Lower lobe of right lung (tissue), 2 donors: Measurements from ENCODE around the gene TNPO3. TPM values are rescaled to one million over a fixed set of nuclear protein-coding genes. Genes with fewer than 3 reads are reported as not detected.
A peak's percentile ranks its signal among the peaks of the same experiment; 100 is the strongest.
"Not testable (repeated sequence)": the region's sequence is repeated elsewhere in the genome, so short reads cannot be mapped to it uniquely, and the experiment has no call there.

Experiments
- ATAC-seq, 2 donors: fragments of 200-7000 bp; cut with Tn5 transposase; one replicate each; pipeline ENCODE4 v1.9.1; 2020 to 2022; ENCODE audit warnings: mild to moderate bottlenecking in 2 of 2, moderate library complexity in 2 of 2
- DNase-seq: peaks from one replicate; pipeline ENCODE4 v3.0.0-alpha.2; 2020
- H3K27ac ChIP-seq: fragments of 200-600 bp; one replicate; pipeline ENCODE4 v1.8.0; 2022
- H3K27me3 ChIP-seq: fragments of 200-600 bp; one replicate; pipeline ENCODE4 v1.8.0; 2022; ENCODE audit warnings: low read depth
- H3K36me3 ChIP-seq: fragments of 200-600 bp; one replicate; pipeline ENCODE4 v1.8.0; 2022; ENCODE audit warnings: mild to moderate bottlenecking
- H3K4me1 ChIP-seq: fragments of 200-600 bp; one replicate; pipeline ENCODE4 v1.8.0; 2022
- H3K4me3 ChIP-seq: fragments of 200-600 bp; one replicate; pipeline ENCODE4 v1.8.0; 2022; ENCODE audit warnings: mild to moderate bottlenecking
- H3K9me3 ChIP-seq: fragments of 200-600 bp; one replicate; pipeline ENCODE4 v1.8.0; 2022
- intact Hi-C: fragments of 100-400 bp; cut with DNase I; formaldehyde crosslinking; loops from one replicate; pipeline ENCODE4 v1.11.0; 2022
- total RNA-seq: library from RNA; stranded (reverse); fragmentation: NEBNext Ultra II Directional; extraction: Animal tissue kit (Norgen Biotek cat#: 25700); gene quantifications from one replicate; pipeline ENCODE4 v1.2.1, GENCODE V29; 2021
- TF ChIP-seq, protein P1 (sequence below): fragments of 200-600 bp; IDR thresholded peaks from one replicate; pipeline ENCODE4 v1.8.0; 2022; ENCODE audit warnings: antibody characterized with exemption, mild to moderate bottlenecking
- donor health status: DM: no; HTN: yes; CAD: no; lungs with severe emphysema.

TNPO3 gene
- total RNA-seq, 1 donor from 2014 or later: 37.0 TPM

DNA sequence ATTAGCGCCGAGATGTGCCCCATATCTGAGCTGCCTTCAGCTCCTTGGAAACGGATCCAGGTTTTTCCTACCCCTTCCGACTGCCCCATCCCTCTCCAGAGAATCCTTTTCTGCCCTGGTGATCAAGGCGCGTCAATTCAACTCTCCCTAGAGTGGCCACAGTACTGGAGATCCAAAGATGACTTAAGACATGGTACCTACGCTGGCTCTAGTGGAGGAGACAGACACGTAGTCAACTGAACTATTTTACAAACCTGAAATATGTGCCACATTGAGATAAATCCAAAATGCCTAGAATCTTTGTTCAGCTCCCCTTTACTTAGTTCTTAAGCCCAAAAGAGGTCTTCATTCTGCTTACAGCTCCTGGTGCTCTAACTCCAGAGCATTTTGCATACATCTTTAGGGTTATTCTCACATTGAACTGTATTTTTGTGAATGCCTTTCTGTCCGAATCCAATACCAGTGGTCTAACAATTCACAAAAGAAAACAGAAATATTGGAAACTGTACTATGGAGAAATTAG lies 444 bp upstream of the TNPO3 start:
- no peaks in the 10 kb centered on the region for H3K36me3 ChIP-seq

DNA sequence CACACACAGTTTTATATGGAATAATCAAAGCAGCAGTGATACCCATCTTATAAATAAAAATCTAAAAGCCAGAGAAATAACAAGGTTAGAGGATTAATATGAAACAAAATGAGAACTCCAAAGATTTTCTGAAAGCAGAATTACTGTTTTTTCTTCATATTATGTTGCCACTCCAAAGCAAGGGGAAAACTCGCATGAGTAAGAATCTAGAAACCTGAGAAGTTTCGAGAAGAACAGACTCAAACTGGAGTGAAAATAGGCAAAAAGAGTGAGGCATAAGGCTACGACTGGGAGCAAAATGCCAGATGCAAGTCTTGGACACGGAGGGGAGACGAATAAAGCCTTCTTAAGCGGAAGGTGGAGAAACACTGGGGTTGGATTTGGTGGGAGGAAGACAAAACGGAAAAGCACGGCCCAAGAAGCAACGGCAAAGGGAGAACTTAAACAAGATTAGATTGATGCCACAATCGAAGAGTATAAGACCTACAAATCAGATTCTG lies 923 bp downstream of the TNPO3 start:
- Histone ChIP-seq H3K4me3 (peak overlapping the region; percentile 83), H3K36me3 (no peaks in the 10 kb centered on the region), H3K4me1 (peaks cover 27% of the 10 kb centered on the region), H3K27me3 (peaks cover 6% of the 10 kb centered on the region), H3K27ac (peak overlapping the region; percentile 99), H3K9me3 (no peaks in the 10 kb centered on the region)
- DNase-seq (no peak), ATAC-seq (peak in 1 of 2 donors; percentile 1)
- intact Hi-C loops: no loop called here
- TF ChIP-seq, protein P1, sequence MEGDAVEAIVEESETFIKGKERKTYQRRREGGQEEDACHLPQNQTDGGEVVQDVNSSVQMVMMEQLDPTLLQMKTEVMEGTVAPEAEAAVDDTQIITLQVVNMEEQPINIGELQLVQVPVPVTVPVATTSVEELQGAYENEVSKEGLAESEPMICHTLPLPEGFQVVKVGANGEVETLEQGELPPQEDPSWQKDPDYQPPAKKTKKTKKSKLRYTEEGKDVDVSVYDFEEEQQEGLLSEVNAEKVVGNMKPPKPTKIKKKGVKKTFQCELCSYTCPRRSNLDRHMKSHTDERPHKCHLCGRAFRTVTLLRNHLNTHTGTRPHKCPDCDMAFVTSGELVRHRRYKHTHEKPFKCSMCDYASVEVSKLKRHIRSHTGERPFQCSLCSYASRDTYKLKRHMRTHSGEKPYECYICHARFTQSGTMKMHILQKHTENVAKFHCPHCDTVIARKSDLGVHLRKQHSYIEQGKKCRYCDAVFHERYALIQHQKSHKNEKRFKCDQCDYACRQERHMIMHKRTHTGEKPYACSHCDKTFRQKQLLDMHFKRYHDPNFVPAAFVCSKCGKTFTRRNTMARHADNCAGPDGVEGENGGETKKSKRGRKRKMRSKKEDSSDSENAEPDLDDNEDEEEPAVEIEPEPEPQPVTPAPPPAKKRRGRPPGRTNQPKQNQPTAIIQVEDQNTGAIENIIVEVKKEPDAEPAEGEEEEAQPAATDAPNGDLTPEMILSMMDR: no peak

More for the DNA sequence above, 444 bp upstream of the TNPO3 start:
- H3K9me3 ChIP-seq: no peaks in the 10 kb centered on the region
- DNase-seq (no peak), ATAC-seq (peak; percentile 35 to 61)
- H3K27me3 ChIP-seq: peaks cover 6% of the 10 kb centered on the region
- TF ChIP-seq, protein P1: no peak
- intact Hi-C loops: no loop called here
- H3K4me1 ChIP-seq: peaks cover 25% of the 10 kb centered on the region
- H3K27ac ChIP-seq: peak overlapping the region; percentile 99
- H3K4me3 ChIP-seq: peak overlapping the region; percentile 83

DNA sequence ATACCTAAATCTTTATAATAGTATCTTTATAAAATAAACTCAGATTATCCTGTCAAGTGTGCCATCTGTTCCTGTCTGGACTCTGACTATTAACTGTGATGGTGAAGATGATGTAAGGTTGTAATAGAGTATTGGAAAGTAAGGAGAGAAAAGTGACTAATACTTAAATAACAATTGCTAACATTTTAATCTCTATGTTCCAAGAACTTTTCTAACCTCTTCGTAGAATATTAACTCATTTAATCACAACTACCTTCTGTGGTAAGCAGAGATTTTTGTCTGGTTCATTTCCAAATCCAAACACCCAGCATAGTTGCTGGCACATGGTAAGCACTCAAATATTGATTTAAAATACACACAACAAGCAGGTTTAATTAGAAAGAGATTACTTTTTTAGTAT lies 2.5 kb downstream of the TNPO3 start:
- intact Hi-C loops: no loop called here
- ATAC-seq (no peak), DNase-seq (no peak)
- TF ChIP-seq, protein P1: no peak
- H3K4me3 ChIP-seq: no peak overlapping the region
- no peaks in the 10 kb centered on the region for H3K9me3 ChIP-seq
- H3K4me1 ChIP-seq: peaks cover 39% of the 10 kb centered on the region
- no peaks in the 10 kb centered on the region for H3K36me3 ChIP-seq
- no peak overlapping the region for H3K27ac ChIP-seq
- H3K27me3 ChIP-seq: no peaks in the 10 kb centered on the region

DNA sequence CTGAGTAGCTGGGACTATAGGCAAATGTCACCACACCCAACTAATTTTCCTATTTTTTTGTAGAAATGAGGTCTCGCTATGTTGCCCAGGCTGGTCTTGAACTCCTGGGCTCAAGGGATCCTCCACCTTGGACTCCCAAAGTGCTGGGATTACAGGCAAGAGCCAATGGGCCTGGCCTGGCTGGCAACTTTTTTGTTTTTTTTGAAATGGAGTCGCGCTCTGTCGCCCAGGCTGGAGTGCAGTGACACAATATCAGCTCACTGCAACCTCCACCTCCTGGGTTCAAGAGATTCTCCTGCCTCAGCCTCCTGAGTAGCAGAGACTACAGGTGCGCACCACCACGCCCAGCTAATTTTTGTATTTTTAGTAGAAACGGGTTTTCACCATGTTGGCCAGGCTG lies 3.5 kb downstream of the TNPO3 start:
- ATAC-seq, H3K36me3 ChIP-seq, H3K9me3 ChIP-seq, H3K27me3 ChIP-seq, H3K27ac ChIP-seq, DNase-seq, H3K4me3 ChIP-seq, intact Hi-C loops: not testable (repeated sequence)
- peaks cover 49% of the 10 kb centered on the region for H3K4me1 ChIP-seq

DNA sequence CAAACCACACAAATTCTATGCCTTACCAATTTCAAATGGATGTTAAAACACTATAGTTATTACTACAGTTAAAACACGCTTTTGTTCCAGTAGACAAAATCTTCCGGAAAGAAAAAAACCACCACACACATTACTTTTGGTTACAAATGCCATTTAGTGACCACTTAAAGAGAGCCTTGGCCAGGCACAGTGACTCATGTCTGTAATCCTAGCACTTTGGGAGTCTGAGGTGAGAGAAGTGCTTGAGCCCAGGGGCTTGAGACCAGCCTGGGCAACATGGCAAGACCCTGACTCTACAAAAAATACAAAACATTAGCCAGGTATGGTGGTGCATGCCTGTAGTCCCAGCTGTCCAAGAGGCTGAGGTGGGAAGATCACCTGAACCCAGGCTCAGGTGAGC lies 7.2 kb downstream of the TNPO3 start:
- ATAC-seq (peak in 1 of 2 donors; percentile 14), DNase-seq (no peak)
- Histone ChIP-seq H3K36me3 (no peaks in the 10 kb centered on the region), H3K9me3 (no peaks in the 10 kb centered on the region), H3K4me3 (no peak overlapping the region), H3K27me3 (no peaks in the 10 kb centered on the region), H3K4me1 (peaks cover 40% of the 10 kb centered on the region), H3K27ac (no peak overlapping the region)
- intact Hi-C loops: no loop called here
- TF ChIP-seq, protein P1: no peak

DNA sequence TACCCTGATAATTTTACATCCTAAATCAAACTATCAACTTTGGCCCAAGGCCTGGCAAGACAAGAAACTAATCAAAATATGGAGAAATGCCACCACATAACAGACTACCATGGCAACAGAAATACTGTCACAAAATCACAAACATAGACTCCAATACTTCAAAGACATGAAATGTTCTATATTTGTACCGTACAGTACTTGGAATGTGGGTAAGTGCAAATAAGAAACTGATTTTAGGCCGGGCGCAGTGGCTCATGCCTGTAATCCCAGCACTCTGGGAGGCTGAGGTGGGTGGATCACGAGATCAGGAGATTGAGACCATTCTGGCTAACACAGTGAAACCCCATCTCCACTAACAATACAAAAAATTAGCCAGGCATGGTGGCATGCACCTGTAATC lies 9.2 kb downstream of the TNPO3 start:
- Histone ChIP-seq H3K27ac (no peak overlapping the region), H3K9me3 (no peaks in the 10 kb centered on the region), H3K4me1 (peaks cover 43% of the 10 kb centered on the region), H3K4me3 (no peak overlapping the region), H3K27me3 (no peaks in the 10 kb centered on the region), H3K36me3 (peaks cover 5% of the 10 kb centered on the region)
- ATAC-seq: peak; percentile 81 to 91
- intact Hi-C loops: no loop called here
- TF ChIP-seq, protein P1: no peak
- no peak for DNase-seq
